ENCODE data around the gene GOLGA6L10. TPM values are rescaled to one million over a fixed set of nuclear protein-coding genes. Genes with fewer than 3 reads are reported as not detected.
"Not testable (repeated sequence)": the region's sequence is repeated elsewhere in the genome, so short reads cannot be mapped to it uniquely, and the experiment has no call there.

The GOLGA6L10 gene
- total RNA-seq, 3 donors from 2014 or later (not counting 1 experiment from before 2014, with no cell fraction given) = 1.2 to 2.7 (median 1.8) TPM

DNA sequence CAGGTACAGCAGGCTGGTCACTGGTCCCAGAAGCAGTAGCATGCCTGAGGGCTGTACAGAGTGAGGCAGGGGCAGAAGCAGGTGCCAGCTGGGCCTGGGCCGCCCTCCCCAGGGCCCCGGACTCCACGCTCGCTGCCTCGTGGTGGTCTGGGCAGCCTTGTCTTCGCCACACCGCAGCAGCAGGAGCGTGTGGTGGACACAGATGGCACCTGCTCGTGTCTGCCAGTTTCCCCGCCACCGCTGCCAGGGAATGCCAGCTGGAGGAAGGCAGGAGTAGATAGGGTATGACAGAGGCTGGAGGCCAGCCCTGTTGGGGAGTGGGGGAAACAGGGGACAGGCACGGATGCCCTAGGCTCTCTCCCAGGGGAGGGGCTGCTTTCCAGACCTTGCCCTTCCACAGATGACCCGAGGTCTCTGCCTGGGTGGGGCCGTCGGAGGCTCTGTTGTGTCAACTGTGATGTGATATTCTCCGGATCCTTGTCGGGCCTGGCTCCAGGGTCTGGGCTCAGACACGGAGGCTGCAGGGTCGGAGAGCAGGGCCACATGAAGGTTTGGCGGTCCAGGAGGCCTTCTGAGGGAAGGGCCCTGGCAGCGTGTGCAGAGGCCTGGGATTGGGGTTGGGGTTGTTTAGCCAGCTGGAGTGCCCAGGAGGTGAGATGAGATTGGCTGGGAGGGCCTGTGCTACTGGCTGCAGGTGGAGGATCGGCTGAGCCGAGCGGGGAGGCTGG lies 33.6 kb downstream of the GOLGA6L10 start:
- H3K4me1 Mint-ChIP-seq = no peaks in the 10 kb centered on the region
- 93% methylated on average over 24 of the region's 24 CpGs for WGBS (ENCODE audit: insufficient coverage)
- peaks cover 0 to 12% of the 10 kb centered on the region in 2 donors for H3K27me3 Mint-ChIP-seq (ENCODE audit: low read depth in 2 of 2)
- H3K9me3 Mint-ChIP-seq = peaks cover 0 to 5% of the 10 kb centered on the region in 2 donors
- no peak for ATAC-seq
- no peak overlapping the region for H3K27ac Mint-ChIP-seq
- Histone ChIP-seq H3K36me3 (ENCODE audit: control insufficient read depth, insufficient read depth, low read length) (no peaks in the 10 kb centered on the region), H3K9me3 (ENCODE audit: control insufficient read depth, insufficient read depth, low read length) (no peaks in the 10 kb centered on the region), H3K4me3 (ENCODE audit: low read length) (no peak overlapping the region), H3K27ac (ENCODE audit: low read length) (no peak overlapping the region), H3K4me1 (ENCODE audit: control insufficient read depth, insufficient read depth, low read length) (no peaks in the 10 kb centered on the region), H3K27me3 (ENCODE audit: control insufficient read depth, insufficient read depth, low read length) (no peaks in the 10 kb centered on the region)
- TF ChIP-seq, protein P1, sequence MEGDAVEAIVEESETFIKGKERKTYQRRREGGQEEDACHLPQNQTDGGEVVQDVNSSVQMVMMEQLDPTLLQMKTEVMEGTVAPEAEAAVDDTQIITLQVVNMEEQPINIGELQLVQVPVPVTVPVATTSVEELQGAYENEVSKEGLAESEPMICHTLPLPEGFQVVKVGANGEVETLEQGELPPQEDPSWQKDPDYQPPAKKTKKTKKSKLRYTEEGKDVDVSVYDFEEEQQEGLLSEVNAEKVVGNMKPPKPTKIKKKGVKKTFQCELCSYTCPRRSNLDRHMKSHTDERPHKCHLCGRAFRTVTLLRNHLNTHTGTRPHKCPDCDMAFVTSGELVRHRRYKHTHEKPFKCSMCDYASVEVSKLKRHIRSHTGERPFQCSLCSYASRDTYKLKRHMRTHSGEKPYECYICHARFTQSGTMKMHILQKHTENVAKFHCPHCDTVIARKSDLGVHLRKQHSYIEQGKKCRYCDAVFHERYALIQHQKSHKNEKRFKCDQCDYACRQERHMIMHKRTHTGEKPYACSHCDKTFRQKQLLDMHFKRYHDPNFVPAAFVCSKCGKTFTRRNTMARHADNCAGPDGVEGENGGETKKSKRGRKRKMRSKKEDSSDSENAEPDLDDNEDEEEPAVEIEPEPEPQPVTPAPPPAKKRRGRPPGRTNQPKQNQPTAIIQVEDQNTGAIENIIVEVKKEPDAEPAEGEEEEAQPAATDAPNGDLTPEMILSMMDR (IDR thresholded peaks at IDR 0.05) = no peak
- no peak for DNase-seq
- peaks cover 6% of the 10 kb centered on the region for H3K36me3 Mint-ChIP-seq
- H3K4me3 Mint-ChIP-seq = no peak overlapping the region
- intact Hi-C loops (cut with micrococcal nuclease) = no loop called here

DNA sequence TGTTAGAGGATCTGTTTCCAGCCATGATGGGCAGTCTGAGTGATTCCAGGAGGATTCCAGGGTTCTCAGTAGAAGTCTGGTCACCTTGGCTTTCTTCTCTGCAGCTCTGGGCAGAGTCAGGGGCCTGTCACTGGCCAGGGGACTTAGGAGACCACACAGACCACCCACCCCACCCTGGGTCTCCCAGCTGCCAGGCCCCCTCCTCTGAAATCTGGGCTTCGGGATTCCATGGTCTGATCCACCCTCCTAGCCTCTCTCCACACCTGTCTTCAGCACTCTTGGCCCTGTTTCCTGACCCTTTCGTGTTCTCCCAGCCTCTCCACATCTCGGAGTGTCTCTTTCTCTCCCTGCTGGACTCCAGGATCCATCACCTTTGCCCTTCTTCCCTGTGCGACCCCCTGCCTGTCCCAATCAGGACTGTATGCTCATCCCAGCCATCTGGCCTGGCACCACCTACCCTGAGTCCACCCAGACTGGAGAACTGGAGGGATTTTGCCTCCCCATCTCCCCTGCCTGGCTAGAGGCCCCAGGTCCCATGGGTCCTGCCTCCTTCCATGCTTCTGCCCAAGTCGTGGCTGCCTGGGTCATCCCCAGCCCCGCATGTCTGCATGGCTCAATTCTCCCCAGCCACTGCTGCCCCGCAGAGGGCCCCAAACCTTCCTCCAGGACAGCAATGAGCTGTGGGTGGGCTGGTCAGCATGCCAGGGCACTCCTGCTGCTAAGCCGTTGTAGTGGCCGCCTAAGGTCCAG lies 34.3 kb downstream of the GOLGA6L10 start:
- 82% methylated on average over 9 of the region's 9 CpGs for WGBS (ENCODE audit: insufficient coverage)
- Mint-ChIP-seq H3K27me3 (ENCODE audit: low read depth in 2 of 2) (peaks cover 0 to 15% of the 10 kb centered on the region in 2 donors), H3K4me1 (no peaks in the 10 kb centered on the region), H3K27ac (no peak overlapping the region), H3K9me3 (peaks cover 0 to 7% of the 10 kb centered on the region in 2 donors), H3K36me3 (peaks cover 8% of the 10 kb centered on the region), H3K4me3 (no peak overlapping the region)
- no peak for DNase-seq
- H3K9me3 ChIP-seq (ENCODE audit: control insufficient read depth, insufficient read depth, low read length) = no peaks in the 10 kb centered on the region
- TF ChIP-seq, protein P1 (IDR thresholded peaks at IDR 0.05) = no peak
- H3K4me3 ChIP-seq (ENCODE audit: low read length) = no peak overlapping the region
- ATAC-seq = no peak
- H3K27me3 ChIP-seq (ENCODE audit: control insufficient read depth, insufficient read depth, low read length) = no peaks in the 10 kb centered on the region
- H3K27ac ChIP-seq (ENCODE audit: low read length) = no peak overlapping the region
- H3K36me3 ChIP-seq (ENCODE audit: control insufficient read depth, insufficient read depth, low read length) = no peaks in the 10 kb centered on the region
- intact Hi-C loops (cut with micrococcal nuclease) = no loop called here
- H3K4me1 ChIP-seq (ENCODE audit: control insufficient read depth, insufficient read depth, low read length) = no peaks in the 10 kb centered on the region

DNA sequence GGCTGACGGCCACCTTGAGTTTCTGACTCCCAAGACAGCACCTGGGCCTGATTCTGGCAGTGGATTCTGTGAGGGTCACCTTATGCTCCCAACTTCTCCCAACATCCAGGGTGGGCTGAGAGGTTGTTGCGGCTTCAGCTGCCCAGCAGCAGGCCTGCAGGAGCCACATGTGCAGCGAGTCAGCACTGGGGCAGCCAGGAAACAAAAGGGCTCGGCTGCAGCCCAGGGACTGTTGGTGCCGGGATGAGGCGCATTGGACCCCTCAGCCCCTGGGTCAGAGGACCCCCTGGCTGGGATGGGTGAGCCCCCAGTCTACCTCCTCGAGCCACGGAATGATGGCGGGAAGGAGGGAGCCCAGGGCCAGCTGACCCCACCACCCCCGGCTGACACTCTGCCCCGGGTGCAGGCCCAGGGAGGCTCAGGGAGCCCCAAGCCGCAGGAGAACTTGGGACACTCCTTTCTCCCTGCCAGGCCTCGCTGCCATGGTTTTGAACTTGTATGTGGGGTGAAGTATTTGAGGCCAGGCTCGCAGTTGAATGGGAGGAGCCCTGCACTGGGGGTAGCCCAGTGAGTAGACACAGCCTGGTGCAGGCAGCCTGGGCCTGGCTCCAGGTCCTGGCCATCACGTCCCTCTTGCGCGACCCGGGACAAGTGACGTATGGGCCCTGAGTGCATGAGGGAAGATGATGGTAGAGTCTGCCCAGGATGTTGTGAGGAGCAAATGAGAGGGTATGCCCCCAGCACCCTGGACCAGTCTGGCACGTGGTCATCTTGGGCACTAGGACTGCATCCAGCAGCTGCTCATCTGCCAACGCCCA lies 35.1 kb downstream of the GOLGA6L10 start:
- intact Hi-C loops (cut with micrococcal nuclease); H3K4me1 Mint-ChIP-seq; H3K4me3 ChIP-seq (ENCODE audit: low read length); H3K36me3 Mint-ChIP-seq; DNase-seq; H3K4me1 ChIP-seq (ENCODE audit: control insufficient read depth, insufficient read depth, low read length); H3K9me3 ChIP-seq (ENCODE audit: control insufficient read depth, insufficient read depth, low read length); H3K4me3 Mint-ChIP-seq; H3K27me3 ChIP-seq (ENCODE audit: control insufficient read depth, insufficient read depth, low read length); H3K9me3 Mint-ChIP-seq; H3K27ac Mint-ChIP-seq; H3K36me3 ChIP-seq (ENCODE audit: control insufficient read depth, insufficient read depth, low read length); H3K27ac ChIP-seq (ENCODE audit: low read length); ATAC-seq: not testable (repeated sequence)
- H3K27me3 Mint-ChIP-seq (ENCODE audit: low read depth in 2 of 2) = peaks cover 0 to 15% of the 10 kb centered on the region in 2 donors
- WGBS (ENCODE audit: insufficient coverage) = 88% methylated on average over 20 of the region's 21 CpGs

DNA sequence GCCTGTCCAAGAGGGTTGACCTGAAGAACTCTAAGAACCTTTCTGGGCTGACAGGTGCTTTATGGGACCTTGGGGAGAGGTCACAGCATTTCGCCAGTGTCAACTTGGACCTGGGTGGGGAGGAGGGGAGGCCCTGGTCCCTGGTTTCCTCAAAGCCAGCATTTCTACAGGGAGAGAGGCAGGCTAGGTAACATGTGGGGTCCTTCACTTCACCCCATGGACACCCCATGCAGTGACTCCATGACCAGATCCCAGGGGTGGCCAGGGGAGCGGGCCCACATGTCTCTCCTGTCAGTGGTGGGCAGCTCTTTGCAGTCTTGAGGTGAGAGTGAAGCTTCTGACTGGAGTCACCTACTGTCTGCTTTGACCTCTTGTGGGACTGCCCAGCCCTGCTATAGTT lies 35.8 kb downstream of the GOLGA6L10 start:
- H3K27ac ChIP-seq (ENCODE audit: low read length) = no peak overlapping the region
- ATAC-seq = no peak
- intact Hi-C loops (cut with micrococcal nuclease) = no loop called here
- H3K4me1 Mint-ChIP-seq = no peaks in the 10 kb centered on the region
- H3K4me3 ChIP-seq (ENCODE audit: low read length) = no peak overlapping the region
- DNase-seq = no peak
- 90% methylated on average over 2 of the region's 2 CpGs for WGBS (ENCODE audit: insufficient coverage)
- peaks cover 0 to 15% of the 10 kb centered on the region in 2 donors for H3K27me3 Mint-ChIP-seq (ENCODE audit: low read depth in 2 of 2)
- no peaks in the 10 kb centered on the region for H3K36me3 ChIP-seq (ENCODE audit: control insufficient read depth, insufficient read depth, low read length)
- H3K36me3 Mint-ChIP-seq = peaks cover 8% of the 10 kb centered on the region
- peaks cover 0 to 7% of the 10 kb centered on the region in 2 donors for H3K9me3 Mint-ChIP-seq
- no peaks in the 10 kb centered on the region for H3K4me1 ChIP-seq (ENCODE audit: control insufficient read depth, insufficient read depth, low read length)
- H3K27ac Mint-ChIP-seq = no peak overlapping the region
- TF ChIP-seq, protein P1 (IDR thresholded peaks at IDR 0.05) = no peak
- no peak overlapping the region for H3K4me3 Mint-ChIP-seq
- H3K27me3 ChIP-seq (ENCODE audit: control insufficient read depth, insufficient read depth, low read length) = no peaks in the 10 kb centered on the region
- no peaks in the 10 kb centered on the region for H3K9me3 ChIP-seq (ENCODE audit: control insufficient read depth, insufficient read depth, low read length)
